Measurements from ENCODE around the gene ADAMTS15.

- TF ChIP-seq CTCF (IDR thresholded peaks at IDR 0.05) (no peak), POLR2A (IDR thresholded peaks at IDR 0.05) (no peak)
Measured at GRCh38 chr11:130475426-130476053, 27.1 kb downstream of the ADAMTS15 start.
